ENCODE measurements around the gene ABCC6.
"Not testable (repeated sequence)": the region's sequence is repeated elsewhere in the genome, so short reads cannot be mapped to it uniquely, and the experiment has no call there.

The ABCC6 gene

GRCh38 chr16:16151315-16151714 is 72.0 kb downstream of the ABCC6 start:
- Histone ChIP-seq H3K9ac (ENCODE audit: low read length) (no peak overlapping the region), H3K9me3 (ENCODE audit: control insufficient read depth, low read length) (no peaks in the 10 kb centered on the region), H3K4me3 (ENCODE audit: low read length) (no peak overlapping the region), H3K36me3 (ENCODE audit: control insufficient read depth, insufficient read depth, low read length) (peaks cover 4% of the 10 kb centered on the region), H3K27me3 (ENCODE audit: control insufficient read depth, insufficient read depth, low read length) (no peaks in the 10 kb centered on the region), H3K4me1 (ENCODE audit: control insufficient read depth, insufficient read depth, low read length) (no peaks in the 10 kb centered on the region)

- Histone ChIP-seq H3K27me3 (ENCODE audit: control insufficient read depth, insufficient read depth, low read length) (no peaks in the 10 kb centered on the region), H3K4me1 (ENCODE audit: control insufficient read depth, insufficient read depth, low read length) (no peaks in the 10 kb centered on the region), H3K9ac (ENCODE audit: low read length) (no peak overlapping the region), H3K36me3 (ENCODE audit: control insufficient read depth, insufficient read depth, low read length) (peaks cover 4% of the 10 kb centered on the region), H3K4me3 (ENCODE audit: low read length) (no peak overlapping the region), H3K9me3 (ENCODE audit: control insufficient read depth, low read length) (no peaks in the 10 kb centered on the region)
Observed at GRCh38 chr16:16150878-16151152, 72.5 kb downstream of the ABCC6 start.

DNA sequence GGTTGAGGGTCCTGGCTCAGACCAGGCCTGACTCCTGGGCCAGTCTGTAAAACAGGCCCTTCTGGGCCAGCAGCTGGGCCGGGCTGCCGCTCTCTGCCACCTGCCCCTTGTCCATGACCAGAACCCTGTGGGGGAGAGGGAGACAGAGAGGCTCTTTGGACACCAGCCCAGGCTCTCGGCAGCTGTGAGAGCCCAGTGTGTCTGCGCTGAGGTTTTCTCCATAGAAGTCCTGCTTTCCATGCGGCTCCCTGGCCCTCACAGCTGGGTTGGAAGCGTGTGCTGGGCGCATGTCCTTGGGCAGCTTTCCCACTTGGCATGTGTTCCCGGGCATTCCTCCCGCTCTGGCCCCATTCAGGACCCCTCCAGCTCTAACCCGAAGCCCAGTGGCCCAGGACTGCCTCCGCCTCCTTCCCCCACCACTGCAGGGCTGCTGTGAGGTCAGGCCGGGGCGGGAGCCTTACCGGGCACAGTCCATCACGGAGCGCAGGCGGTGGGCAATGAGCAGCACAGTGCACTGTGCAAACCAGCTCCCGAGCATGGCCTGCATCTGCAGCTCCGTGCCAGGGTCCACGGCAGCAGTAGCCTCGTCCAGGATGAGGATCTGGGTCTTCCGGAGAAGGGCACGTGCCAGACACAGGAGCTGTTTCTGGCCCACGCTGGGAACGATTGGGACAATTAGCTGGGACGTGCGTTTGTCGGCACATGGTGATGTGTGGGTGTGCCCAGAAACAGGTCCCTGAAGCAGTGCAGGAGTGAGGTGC is 73.0 kb downstream of the ABCC6 start:
- no peak overlapping the region for H3K9ac ChIP-seq (ENCODE audit: low read length)

DNA sequence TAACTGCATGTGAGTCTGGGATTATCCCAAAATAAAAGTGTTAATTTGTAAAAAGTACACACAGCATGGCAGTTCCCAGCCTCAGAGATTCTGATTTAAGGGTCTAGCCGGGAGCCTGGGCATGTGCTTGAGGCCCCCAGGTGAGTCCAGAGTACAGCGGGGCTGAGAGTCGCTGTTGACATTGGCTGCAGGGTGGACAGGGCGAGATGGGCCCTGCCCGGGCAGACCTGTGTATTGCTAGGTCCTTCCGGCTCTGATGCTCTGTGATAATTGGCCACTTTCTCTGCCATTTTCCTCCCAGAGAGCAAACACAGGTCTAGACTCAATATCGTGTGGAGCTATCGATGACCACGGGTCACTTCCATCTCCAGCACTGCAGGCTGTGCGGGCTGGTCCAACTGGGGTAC is 73.6 kb downstream of the ABCC6 start:
- Histone ChIP-seq H3K9ac (ENCODE audit: low read length) (no peak overlapping the region), H3K4me1 (ENCODE audit: control insufficient read depth, insufficient read depth, low read length) (no peaks in the 10 kb centered on the region), H3K4me3 (ENCODE audit: low read length) (no peak overlapping the region), H3K36me3 (ENCODE audit: control insufficient read depth, insufficient read depth, low read length) (peaks cover 4% of the 10 kb centered on the region), H3K9me3 (ENCODE audit: control insufficient read depth, low read length) (no peaks in the 10 kb centered on the region), H3K27me3 (ENCODE audit: control insufficient read depth, insufficient read depth, low read length) (no peaks in the 10 kb centered on the region)

More for the DNA sequence above, 73.0 kb downstream of the ABCC6 start:
- Histone ChIP-seq H3K9me3 (ENCODE audit: control insufficient read depth, low read length) (no peaks in the 10 kb centered on the region), H3K4me1 (ENCODE audit: control insufficient read depth, insufficient read depth, low read length) (no peaks in the 10 kb centered on the region), H3K4me3 (ENCODE audit: low read length) (no peak overlapping the region), H3K36me3 (ENCODE audit: control insufficient read depth, insufficient read depth, low read length) (peaks cover 4% of the 10 kb centered on the region), H3K27me3 (ENCODE audit: control insufficient read depth, insufficient read depth, low read length) (no peaks in the 10 kb centered on the region)

DNA sequence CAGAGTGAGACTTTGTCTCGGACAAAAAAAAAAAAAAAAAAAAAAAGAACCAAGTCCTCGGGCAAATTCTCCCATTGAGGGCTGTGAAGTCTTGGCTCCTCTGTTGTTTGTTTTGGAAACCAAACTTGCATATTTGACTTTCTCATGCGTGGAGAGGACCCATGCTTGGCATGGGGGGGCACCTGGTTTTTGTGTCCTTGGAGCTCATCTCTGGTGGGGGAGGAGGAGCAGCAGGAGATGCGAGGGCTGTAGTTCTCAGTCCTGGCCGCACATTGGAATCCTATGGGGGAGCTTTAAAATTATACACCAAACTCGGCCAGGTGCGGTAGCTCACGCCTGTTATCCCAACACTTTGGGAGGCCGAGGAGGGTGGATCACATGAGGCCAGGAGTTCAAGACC is 74.5 kb downstream of the ABCC6 start:
- H3K9me3 ChIP-seq (ENCODE audit: control insufficient read depth, low read length): no peaks in the 10 kb centered on the region
- no peak overlapping the region for H3K9ac ChIP-seq (ENCODE audit: low read length)
- H3K4me3 ChIP-seq (ENCODE audit: low read length): no peak overlapping the region
- peaks cover 4% of the 10 kb centered on the region for H3K36me3 ChIP-seq (ENCODE audit: control insufficient read depth, insufficient read depth, low read length)
- no peaks in the 10 kb centered on the region for H3K4me1 ChIP-seq (ENCODE audit: control insufficient read depth, insufficient read depth, low read length)
- no peaks in the 10 kb centered on the region for H3K27me3 ChIP-seq (ENCODE audit: control insufficient read depth, insufficient read depth, low read length)

GRCh38 chr16:16148000-16148599 is 75.2 kb downstream of the ABCC6 start:
- not testable (repeated sequence) for H3K27me3 ChIP-seq (ENCODE audit: control insufficient read depth, insufficient read depth, low read length); H3K4me1 ChIP-seq (ENCODE audit: control insufficient read depth, insufficient read depth, low read length); H3K36me3 ChIP-seq (ENCODE audit: control insufficient read depth, insufficient read depth, low read length)

GRCh38 chr16:16147316-16147999 is 75.8 kb downstream of the ABCC6 start:
- H3K4me1 ChIP-seq (ENCODE audit: control insufficient read depth, insufficient read depth, low read length): no peaks in the 10 kb centered on the region

More at GRCh38 chr16:16148000-16148599, 75.2 kb downstream of the ABCC6 start:
- H3K9me3 ChIP-seq (ENCODE audit: control insufficient read depth, low read length); H3K4me3 ChIP-seq (ENCODE audit: low read length); H3K9ac ChIP-seq (ENCODE audit: low read length): not testable (repeated sequence)

GRCh38 chr16:16146380-16147315 is 76.6 kb downstream of the ABCC6 start:
- H3K4me3 ChIP-seq (ENCODE audit: low read length): no peak overlapping the region
- H3K4me1 ChIP-seq (ENCODE audit: control insufficient read depth, insufficient read depth, low read length): no peaks in the 10 kb centered on the region
- no peak overlapping the region for H3K9ac ChIP-seq (ENCODE audit: low read length)
- no peaks in the 10 kb centered on the region for H3K9me3 ChIP-seq (ENCODE audit: control insufficient read depth, low read length)
- no peaks in the 10 kb centered on the region for H3K27me3 ChIP-seq (ENCODE audit: control insufficient read depth, insufficient read depth, low read length)
- peaks cover 4% of the 10 kb centered on the region for H3K36me3 ChIP-seq (ENCODE audit: control insufficient read depth, insufficient read depth, low read length)

More at GRCh38 chr16:16147316-16147999, 75.8 kb downstream of the ABCC6 start:
- H3K9me3 ChIP-seq (ENCODE audit: control insufficient read depth, low read length): no peaks in the 10 kb centered on the region
- no peak overlapping the region for H3K4me3 ChIP-seq (ENCODE audit: low read length)
- peaks cover 4% of the 10 kb centered on the region for H3K36me3 ChIP-seq (ENCODE audit: control insufficient read depth, insufficient read depth, low read length)
- no peaks in the 10 kb centered on the region for H3K27me3 ChIP-seq (ENCODE audit: control insufficient read depth, insufficient read depth, low read length)
- H3K9ac ChIP-seq (ENCODE audit: low read length): no peak overlapping the region

DNA sequence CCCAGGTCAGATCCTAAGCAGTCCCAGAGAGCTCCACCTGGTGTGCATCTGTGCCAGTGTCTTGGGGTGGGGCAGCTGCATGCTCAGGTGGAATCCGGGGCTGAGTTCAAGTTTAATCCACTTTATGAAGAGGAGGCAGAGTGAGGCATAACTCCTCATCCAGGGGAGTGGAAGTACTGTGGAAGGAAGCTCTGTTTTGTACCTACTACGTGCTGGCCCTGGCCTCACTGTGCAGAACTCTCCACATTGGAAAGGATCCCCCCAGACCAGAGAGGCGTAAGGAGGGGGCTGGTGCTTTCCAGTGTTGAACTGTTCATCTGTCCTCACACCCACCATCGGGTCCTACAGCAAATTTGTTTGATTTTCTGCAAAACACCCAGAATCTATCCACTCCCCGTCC is 78.0 kb downstream of the ABCC6 start:
- H3K4me1 ChIP-seq (ENCODE audit: control insufficient read depth, insufficient read depth, low read length): no peaks in the 10 kb centered on the region
- peaks cover 4% of the 10 kb centered on the region for H3K36me3 ChIP-seq (ENCODE audit: control insufficient read depth, insufficient read depth, low read length)
- H3K9me3 ChIP-seq (ENCODE audit: control insufficient read depth, low read length): no peaks in the 10 kb centered on the region
- H3K9ac ChIP-seq (ENCODE audit: low read length): no peak overlapping the region
- no peaks in the 10 kb centered on the region for H3K27me3 ChIP-seq (ENCODE audit: control insufficient read depth, insufficient read depth, low read length)
- H3K4me3 ChIP-seq (ENCODE audit: low read length): no peak overlapping the region

DNA sequence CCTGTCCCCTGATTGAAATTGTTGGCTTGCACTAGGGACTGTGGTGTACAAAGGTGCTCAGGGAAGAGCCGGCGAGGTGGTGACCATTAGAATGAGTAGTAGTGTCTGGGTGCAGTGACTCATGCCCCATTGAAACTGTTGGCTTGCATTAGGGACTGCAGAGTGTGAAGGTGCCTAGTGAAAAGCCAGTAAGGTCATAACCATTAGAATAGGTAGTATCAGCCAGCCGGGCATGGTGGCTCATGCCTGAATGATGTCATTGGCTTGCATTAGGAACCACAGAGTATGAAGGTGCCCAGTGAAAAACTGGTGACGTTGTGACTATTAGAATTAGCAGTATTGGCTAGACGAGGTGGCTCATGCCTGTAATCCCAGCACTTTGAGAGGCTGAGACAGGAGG is 78.9 kb downstream of the ABCC6 start:
- Histone ChIP-seq H3K27me3 (ENCODE audit: control insufficient read depth, insufficient read depth, low read length) (no peaks in the 10 kb centered on the region), H3K36me3 (ENCODE audit: control insufficient read depth, insufficient read depth, low read length) (peaks cover 4% of the 10 kb centered on the region), H3K9me3 (ENCODE audit: control insufficient read depth, low read length) (no peaks in the 10 kb centered on the region), H3K4me1 (ENCODE audit: control insufficient read depth, insufficient read depth, low read length) (no peaks in the 10 kb centered on the region), H3K4me3 (ENCODE audit: low read length) (no peak overlapping the region), H3K9ac (ENCODE audit: low read length) (no peak overlapping the region)

GRCh38 chr16:16143931-16144330 is 79.4 kb downstream of the ABCC6 start:
- H3K36me3 ChIP-seq (ENCODE audit: control insufficient read depth, insufficient read depth, low read length): peaks cover 4% of the 10 kb centered on the region
- H3K9me3 ChIP-seq (ENCODE audit: control insufficient read depth, low read length): no peaks in the 10 kb centered on the region
- no peak overlapping the region for H3K4me3 ChIP-seq (ENCODE audit: low read length)
- no peaks in the 10 kb centered on the region for H3K27me3 ChIP-seq (ENCODE audit: control insufficient read depth, insufficient read depth, low read length)
- H3K9ac ChIP-seq (ENCODE audit: low read length): no peak overlapping the region
- H3K4me1 ChIP-seq (ENCODE audit: control insufficient read depth, insufficient read depth, low read length): no peaks in the 10 kb centered on the region
